SK-N-SH treated with all-trans-retinoic acid at 6 μM for 48 hours (cell line): ENCODE data around the gene SPECC1.

ENCODE experiments used
- ATAC-seq: fragments of 200-7000 bp; cut with Tn5 transposase; 3 replicates; pipeline ENCODE4 v1.9.1; 2020; ENCODE audit warnings: mild to moderate bottlenecking, moderate library complexity
- ARNTL ChIP-seq: fragments of 450-650 bp; formaldehyde crosslinking; IDR thresholded peaks from 2 replicates; pipeline ENCODE4 v1.5.0; 2020; ENCODE audit warnings: low read depth, mild to moderate bottlenecking, moderate library complexity, borderline replicate concordance
- BACH2 ChIP-seq: fragments of 250-450 bp; sonication (Bioruptor Pico); IDR thresholded peaks from 2 replicates; pipeline ENCODE4 v1.9.0; 2021; ENCODE audit warnings: mild to moderate bottlenecking, borderline replicate concordance
- CREB5 ChIP-seq: fragments of 250-450 bp; sonication (Bioruptor Pico); IDR thresholded peaks from 2 replicates; pipeline ENCODE4 v1.5.1; 2020; ENCODE audit warnings: low read depth, mild to moderate bottlenecking, moderate library complexity
- CSDC2 ChIP-seq: fragments of 250-450 bp; sonication (Bioruptor Pico); IDR thresholded peaks from 2 replicates; pipeline ENCODE4 v1.5.0; 2020; ENCODE audit warnings: mild to moderate bottlenecking, moderate library complexity
- CSRNP3 ChIP-seq: fragments of 250-450 bp; sonication (Bioruptor Pico); IDR thresholded peaks from 2 replicates; pipeline ENCODE4 v1.5.1; 2021; ENCODE audit warnings: mild to moderate bottlenecking, moderate library complexity
- ESRRG ChIP-seq: fragments of 250-450 bp; sonication (Bioruptor Pico); IDR thresholded peaks from 2 replicates; pipeline ENCODE4 v1.6.1; 2021; ENCODE audit warnings: mild to moderate bottlenecking
- GLIS3 ChIP-seq: fragments of 250-450 bp; sonication (Bioruptor Pico); IDR thresholded peaks from 2 replicates; pipeline ENCODE4 v1.5.0; 2020; ENCODE audit warnings: mild to moderate bottlenecking, moderate library complexity
- ISL1 ChIP-seq: fragments of 250-450 bp; sonication (Bioruptor Pico); IDR thresholded peaks from 2 replicates; pipeline ENCODE4 v2.1.2; 2022; ENCODE audit warnings: mild to moderate bottlenecking, moderate library complexity
- OSR1 ChIP-seq: fragments of 250-450 bp; sonication (Bioruptor Pico); IDR thresholded peaks from 2 replicates; pipeline ENCODE4 v1.8.0; 2022; ENCODE audit warnings: moderate library complexity, mild to moderate bottlenecking, inconsistent platforms
- PATZ1 ChIP-seq: fragments of 250-450 bp; sonication (Bioruptor Pico); IDR thresholded peaks from 2 replicates; pipeline ENCODE4 v1.8.0; 2020; ENCODE audit warnings: mild to moderate bottlenecking, moderate library complexity, borderline replicate concordance
- POU6F1 ChIP-seq: fragments of 250-450 bp; sonication (Bioruptor Pico); IDR thresholded peaks from 2 replicates; pipeline ENCODE4 v1.8.0; 2021; ENCODE audit warnings: low read depth, mild to moderate bottlenecking, moderate library complexity, borderline replicate concordance
- PPARA ChIP-seq: fragments of 250-450 bp; sonication (Bioruptor Pico); IDR thresholded peaks from 2 replicates; pipeline ENCODE4 v1.5.0; 2020; ENCODE audit warnings: mild to moderate bottlenecking, borderline replicate concordance
- RARB ChIP-seq: fragments of 250-450 bp; sonication (Bioruptor Pico); IDR thresholded peaks from 2 replicates; pipeline ENCODE4 v1.8.0; 2021; ENCODE audit warnings: mild to moderate bottlenecking, moderate library complexity
- TCF4 ChIP-seq: fragments of 250-450 bp; sonication (Bioruptor Pico); IDR thresholded peaks from 2 replicates; pipeline ENCODE4 v1.8.0; 2021; ENCODE audit warnings: mild to moderate bottlenecking, moderate library complexity, borderline replicate concordance
- TOX ChIP-seq: fragments of 250-450 bp; sonication (Bioruptor Pico); IDR thresholded peaks from 2 replicates; pipeline ENCODE4 v1.8.0; 2021; ENCODE audit warnings: mild to moderate bottlenecking, moderate library complexity, borderline replicate concordance
- TSHZ2 ChIP-seq: fragments of 250-450 bp; sonication (Bioruptor Pico); IDR thresholded peaks from 2 replicates; pipeline ENCODE4 v1.5.0; 2020; ENCODE audit warnings: mild to moderate bottlenecking, moderate library complexity
- ZC3H10 ChIP-seq: fragments of 250-450 bp; sonication (Bioruptor Pico); IDR thresholded peaks from 2 replicates; pipeline ENCODE4 v1.5.1; 2021; ENCODE audit warnings: mild to moderate bottlenecking, moderate library complexity
- ZFP30 ChIP-seq: fragments of 450-650 bp; formaldehyde crosslinking; IDR thresholded peaks from 2 replicates; pipeline ENCODE4 v1.5.0; 2022; ENCODE audit warnings: mild to moderate bottlenecking, moderate library complexity
- ZNF565 ChIP-seq: fragments of 450-650 bp; formaldehyde crosslinking; conservative IDR thresholded peaks from 2 replicates; pipeline ENCODE4 v1.5.0; 2020; ENCODE audit warnings: low read depth, mild to moderate bottlenecking, moderate library complexity
- ZNF70 ChIP-seq: fragments of 450-650 bp; formaldehyde crosslinking; IDR thresholded peaks from 2 replicates; pipeline ENCODE4 v1.5.0; 2020; ENCODE audit warnings: mild to moderate bottlenecking, moderate library complexity

Gene SPECC1

GRCh38 chr17:19986941-19987861 is 22.0 kb upstream of the SPECC1 start (continued):
- no peak for TF ChIP-seq POU6F1
- TF ChIP-seq ZNF70 (CRISPR knock-in tag): no peak
- TF ChIP-seq CREB5 (CRISPR knock-in tag): no peak
- no peak for TF ChIP-seq ESRRG (CRISPR knock-in tag)
- no peak for TF ChIP-seq BACH2 (CRISPR knock-in tag)
- no peak for TF ChIP-seq TCF4 (CRISPR knock-in tag)

GRCh38 chr17:19987897-19988296 is 21.3 kb upstream of the SPECC1 start:
- no peak for TF ChIP-seq ZNF70 (CRISPR knock-in tag)
- TF ChIP-seq ZFP30 (CRISPR knock-in tag): no peak
- TF ChIP-seq BACH2 (CRISPR knock-in tag): no peak
- TF ChIP-seq POU6F1: no peak
- no peak for TF ChIP-seq ISL1 (CRISPR knock-in tag)
- no peak for TF ChIP-seq OSR1
- no peak for TF ChIP-seq TCF4 (CRISPR knock-in tag)
- no peak for TF ChIP-seq ARNTL (CRISPR knock-in tag)
- TF ChIP-seq TSHZ2 (CRISPR knock-in tag): no peak
- no peak for TF ChIP-seq GLIS3 (CRISPR knock-in tag)
- TF ChIP-seq RARB: no peak
- no peak for TF ChIP-seq ZNF565 (CRISPR knock-in tag)
- TF ChIP-seq ESRRG (CRISPR knock-in tag): no peak
- TF ChIP-seq PPARA (CRISPR knock-in tag): no peak
- no peak for TF ChIP-seq PATZ1
- no peak for TF ChIP-seq CREB5 (CRISPR knock-in tag)
- TF ChIP-seq ZC3H10 (CRISPR knock-in tag): no peak
- TF ChIP-seq TOX: no peak
- TF ChIP-seq CSDC2 (CRISPR knock-in tag): no peak
- no peak for TF ChIP-seq CSRNP3 (CRISPR knock-in tag)
- ATAC-seq: no peak
